ENCODE results near the gene KPNA4.
"Not testable (repeated sequence)": the region's sequence is repeated elsewhere in the genome, so short reads cannot be mapped to it uniquely, and the experiment has no call there.

Gene KPNA4

DNA sequence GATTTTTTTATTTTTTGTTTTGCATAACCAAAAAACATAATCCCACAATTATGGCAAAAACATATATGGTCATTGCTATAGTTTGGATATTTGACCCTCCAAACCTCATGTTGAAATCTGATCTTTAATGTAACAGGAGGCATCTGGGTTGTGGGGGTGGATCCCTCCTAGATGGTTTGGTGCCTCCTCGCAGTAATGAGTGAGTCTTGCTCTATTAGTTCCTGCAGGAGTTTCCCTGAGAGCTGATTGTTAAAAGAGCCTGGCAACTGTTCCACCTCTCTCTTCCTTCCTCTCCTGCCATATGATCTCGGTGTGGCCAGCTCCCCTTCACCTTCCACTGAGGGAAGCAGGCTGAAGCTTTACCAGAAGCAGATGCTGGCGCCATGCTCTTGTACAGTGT, 82.6 kb downstream of the KPNA4 start:
- DNase-seq = no peak

DNA sequence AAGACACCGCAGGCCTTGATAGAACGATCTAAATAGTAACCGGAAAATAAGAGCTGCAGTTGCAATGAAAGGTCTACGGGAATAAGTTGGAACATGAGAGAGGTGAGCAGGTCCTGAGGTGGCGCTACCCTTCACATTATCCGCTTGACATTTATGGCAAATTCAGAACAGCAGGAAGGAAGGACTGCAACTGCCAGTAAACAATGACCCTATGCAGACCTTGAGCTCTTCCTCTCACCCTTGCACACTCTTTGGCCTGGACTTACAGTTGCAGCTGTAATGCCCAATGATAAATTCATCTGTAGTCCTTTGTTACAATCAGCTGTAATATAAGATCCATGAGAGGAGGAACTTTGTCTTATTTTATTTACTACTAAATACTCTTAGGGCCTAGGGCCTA, 83.5 kb downstream of the KPNA4 start:
- DNase-seq = no peak

DNA sequence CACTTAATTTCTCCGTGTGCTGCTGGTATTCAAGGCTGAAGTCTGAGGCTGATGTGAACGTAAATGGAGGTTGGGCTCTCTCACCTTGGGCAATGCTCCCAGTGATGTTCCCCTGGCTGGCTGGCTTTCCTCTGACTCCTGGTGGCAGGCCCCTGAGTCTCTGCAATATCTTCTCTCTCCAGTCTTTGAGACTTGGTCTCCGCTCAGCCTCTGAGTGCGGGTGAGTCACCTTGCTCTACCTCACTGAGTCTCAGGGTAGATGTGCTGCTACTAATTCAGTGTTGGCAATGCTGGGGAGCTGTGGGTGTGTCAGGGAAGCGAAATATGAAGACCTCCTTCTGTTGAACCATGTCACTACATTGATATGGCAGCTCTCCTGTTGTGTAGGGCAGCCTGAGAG, 84.4 kb downstream of the KPNA4 start:
- DNase-seq = no peak

DNA sequence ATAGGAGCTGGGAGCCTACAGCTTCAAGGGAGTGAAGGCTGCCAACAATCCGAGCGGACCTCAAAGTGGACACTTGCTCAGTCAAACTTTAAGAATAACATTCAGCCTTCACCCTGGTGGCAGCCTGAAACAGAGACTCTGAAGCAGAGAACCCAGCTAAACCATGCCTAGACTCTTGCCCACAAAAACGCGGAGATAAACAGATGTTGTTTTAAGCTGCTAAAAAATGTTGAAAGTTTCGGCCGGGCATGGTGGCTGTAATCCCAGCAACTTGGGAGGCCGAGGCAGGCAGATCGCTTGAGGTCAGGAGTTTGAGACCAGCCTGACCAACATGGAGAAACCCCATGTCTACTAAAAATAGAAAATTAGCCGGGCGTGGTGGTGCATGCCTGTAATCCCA, 86.0 kb downstream of the KPNA4 start:
- DNase-seq = no peak

DNA sequence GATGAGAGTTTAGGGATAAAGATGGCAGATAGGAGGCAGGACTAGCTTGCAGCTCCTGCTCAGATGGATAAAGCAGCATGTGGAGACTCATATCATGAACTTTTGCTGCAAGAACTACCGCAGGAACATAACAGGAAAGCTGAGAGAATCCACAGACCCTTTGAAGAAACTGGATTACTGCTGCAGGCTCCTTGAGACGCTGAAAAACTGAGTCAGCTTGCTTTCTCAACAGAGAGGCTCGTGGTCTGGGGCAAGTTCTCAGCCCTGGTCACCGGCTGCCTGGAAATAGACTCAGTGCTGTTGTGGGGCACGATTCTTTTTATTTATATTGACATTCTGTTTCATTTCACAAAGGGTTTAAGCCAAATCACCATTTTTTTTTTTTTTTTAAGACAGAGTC, 87.0 kb downstream of the KPNA4 start:
- DNase-seq = no peak

DNA sequence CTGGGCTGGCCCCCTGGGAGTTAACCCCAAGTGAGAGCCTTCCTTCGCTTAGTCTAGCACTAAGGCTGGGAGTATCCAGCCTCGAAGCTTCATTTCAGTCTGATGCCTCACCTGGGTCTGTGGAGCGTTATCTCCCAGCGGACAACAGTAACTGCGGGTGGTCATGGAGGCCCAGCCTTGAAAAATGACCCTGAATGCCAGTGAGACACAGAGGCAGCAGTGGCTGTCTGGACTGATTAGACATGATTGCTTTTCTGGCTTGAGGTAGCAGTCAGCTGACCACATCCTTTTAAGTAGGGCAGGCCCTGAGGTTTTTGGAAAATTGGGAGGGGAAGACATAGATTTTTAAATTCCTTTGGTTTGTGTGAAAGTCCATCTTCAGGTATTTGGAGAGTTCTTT, 87.6 kb downstream of the KPNA4 start:
- DNase-seq = no peak

DNA sequence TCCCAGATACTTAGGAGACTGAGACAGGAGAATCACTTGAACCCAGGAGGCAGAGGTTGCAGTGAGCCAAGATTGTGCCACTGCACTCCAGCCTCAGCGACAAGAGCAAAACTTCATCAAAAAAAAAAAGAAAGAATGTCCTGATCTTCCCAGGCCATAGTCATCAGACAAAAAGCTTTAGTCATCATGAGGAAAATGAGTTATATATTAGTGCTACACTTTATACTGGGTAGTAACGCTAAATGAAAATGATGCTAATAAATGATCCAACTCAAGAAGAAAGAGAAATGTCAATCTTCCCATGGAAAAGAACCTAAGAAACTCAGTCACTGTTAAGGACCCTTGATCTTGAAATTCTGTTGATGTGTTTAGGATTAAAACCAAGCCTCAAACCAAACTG, 89.5 kb downstream of the KPNA4 start:
- no peak for DNase-seq

DNA sequence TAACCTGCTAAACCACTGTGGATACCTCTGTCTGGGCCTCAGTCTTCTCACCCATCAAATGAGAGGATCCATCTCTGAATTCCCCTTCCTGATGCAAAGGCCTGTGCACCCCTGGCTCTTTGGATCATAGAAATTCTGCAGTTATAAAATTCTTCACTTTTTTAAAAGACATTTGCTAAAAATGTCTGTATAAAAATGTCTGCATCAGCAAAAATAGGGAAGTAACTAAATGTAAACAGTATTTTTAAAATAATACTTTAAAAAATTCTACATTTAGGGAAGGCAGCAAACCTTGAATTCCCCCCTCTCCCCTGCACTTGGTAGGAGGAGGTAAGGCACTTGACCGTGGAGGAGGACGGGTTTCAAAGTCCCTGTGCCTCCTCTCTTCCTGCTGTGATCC, 90.2 kb downstream of the KPNA4 start:
- no peak for DNase-seq

DNA sequence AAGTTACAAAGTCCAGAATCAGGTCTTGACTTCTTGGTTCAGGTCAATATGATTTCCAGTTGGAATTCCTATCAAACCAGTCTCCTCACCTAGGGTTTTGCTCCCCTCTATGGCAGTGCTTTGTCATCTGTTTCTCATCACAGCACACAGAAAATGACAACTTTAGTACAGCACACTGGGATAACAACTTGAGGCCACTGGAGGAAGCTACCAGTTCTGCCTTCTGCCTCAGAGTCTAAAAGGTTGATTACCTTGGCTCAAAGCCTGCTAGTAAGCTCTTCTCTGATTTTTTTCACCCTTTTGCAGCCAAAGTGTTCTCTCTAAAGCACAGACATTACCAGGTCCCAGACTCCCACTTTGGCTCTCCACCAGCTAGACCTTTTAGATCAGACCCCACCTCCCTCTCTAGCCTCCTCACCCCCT, 90.9 kb downstream of the KPNA4 start:
- DNase-seq = no peak

DNA sequence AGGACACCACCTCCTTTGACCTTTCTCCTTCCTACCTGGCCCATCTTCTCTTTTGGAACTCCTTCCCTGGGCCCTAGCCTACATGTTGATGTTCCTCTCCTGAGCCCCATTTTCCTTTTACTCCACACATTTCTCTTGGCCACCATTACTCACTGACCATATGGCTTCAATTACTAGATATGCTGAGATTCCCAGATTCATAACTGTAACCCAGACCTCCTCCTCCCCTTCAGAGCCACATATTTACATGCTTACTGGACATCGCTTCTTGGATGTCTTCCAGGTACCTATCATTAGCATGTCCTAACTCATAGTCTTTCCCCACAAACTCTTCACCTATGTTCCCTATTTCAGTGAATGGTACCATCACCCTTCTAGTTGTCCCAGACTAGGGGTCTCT, 91.4 kb downstream of the KPNA4 start:
- no peak for DNase-seq

DNA sequence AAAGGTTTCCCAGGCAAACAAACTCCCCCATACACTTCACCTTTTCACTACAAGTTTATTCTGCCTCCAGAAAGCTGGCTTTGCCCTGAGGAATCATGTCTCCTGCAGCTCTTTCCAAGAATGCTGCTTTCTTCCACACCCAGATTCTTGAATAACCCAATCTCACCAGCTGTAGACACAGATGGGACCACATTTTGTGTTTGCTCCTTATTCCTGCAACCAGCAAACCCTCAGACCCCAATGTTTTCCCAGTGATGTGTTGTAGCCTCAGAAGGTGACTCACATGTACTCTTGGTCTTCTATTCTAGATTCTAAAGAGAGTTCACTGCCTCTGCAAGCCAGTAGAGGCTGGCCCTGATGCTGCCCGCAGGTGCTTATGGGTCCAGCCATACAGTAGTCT, 92.2 kb downstream of the KPNA4 start:
- DNase-seq = no peak

DNA sequence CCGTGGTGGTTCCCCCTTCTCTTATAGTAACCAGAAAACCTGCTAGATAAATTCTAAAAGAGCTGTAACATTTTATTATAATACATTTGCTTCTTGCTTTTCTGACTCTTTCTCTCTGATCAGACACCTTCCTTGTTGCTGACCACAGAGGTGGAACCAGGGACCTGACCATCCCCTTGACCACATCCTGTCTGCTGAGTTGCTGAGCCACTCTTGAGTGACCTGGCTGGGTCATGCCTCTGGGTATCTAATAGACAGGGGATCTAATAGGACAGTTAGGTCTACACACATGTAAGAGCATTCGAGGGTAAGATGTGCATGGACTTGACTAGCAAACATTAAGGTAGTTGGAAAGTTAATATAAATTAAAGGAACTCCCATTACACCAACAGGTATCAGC, 93.0 kb downstream of the KPNA4 start:
- DNase-seq = no peak

DNA sequence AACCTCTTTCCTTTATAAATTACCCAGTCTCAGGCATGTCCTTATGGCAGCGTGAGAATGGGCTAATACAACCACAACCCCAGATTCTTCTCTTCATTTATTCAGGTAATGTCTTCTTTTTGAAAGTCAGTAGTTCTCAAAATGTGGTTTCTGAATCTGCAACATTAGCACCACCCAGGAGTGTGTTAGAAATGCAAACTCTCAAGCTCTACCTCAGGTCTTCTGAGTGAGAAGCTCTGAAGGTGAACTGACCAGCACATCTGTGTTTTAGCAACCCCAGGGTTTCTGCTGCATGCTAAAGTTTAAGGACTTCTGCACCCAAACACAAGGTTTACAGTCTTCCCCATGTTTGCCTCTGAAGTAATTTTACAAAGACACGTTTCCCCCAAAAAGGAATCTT, 93.5 kb downstream of the KPNA4 start:
- DNase-seq = no peak

DNA sequence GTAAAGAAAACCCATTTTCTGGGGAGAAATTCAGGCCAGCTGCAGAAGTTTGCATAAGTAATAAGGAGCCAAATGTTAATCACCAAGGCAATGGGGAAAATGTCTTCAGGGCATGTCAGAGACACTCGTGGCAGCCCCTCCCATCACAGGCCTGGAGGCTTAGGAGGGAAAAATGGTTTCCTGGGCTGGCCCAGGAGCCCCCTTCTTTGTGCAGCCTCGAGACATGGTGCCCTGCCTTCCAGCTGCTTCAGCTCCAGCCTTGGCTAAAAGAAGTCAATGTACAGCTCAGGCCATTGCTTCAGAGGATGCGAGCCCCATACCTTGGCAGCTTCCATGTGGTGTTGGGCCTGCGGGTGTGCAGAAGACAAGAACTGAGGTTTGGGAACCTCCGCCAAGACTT, 95.2 kb downstream of the KPNA4 start:
- DNase-seq = no peak

DNA sequence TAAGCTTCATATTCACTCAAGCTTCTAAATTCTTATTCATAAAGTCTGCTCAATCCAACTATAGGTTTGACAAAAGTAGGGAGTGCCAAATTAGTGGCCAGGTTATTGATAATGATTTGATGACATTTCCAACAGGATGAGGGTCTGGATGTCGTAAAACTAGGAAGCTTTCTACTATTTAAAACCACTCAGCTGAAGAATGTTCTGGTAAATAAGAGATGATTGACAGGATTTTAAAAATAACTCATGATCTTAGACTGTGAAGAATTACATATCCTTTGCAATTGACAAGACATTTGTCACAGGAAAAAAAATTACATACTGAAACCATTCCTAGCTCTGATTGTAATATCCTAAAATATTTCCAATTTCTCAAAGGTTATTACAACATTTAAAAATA, 100.4 kb downstream of the KPNA4 start:
- DNase-seq = no peak

DNA sequence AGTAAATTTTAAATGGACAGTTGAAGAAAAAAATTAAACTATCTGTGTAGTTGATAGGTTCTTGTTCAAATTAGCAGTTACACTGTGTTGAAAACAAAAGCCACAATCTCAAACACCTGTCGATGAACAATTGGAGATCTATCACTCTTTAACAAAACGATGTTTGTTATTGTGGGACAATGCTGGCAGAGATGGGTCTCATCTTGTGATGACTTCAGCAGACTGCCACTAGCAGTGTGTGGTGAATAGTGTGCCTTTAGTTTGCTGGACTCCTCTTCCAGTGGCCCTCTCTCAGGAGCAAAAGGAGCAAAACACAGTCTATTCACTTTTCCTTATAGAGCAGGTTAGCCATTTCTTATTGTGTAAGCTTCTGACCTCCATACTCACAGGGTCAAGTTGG, 101.0 kb downstream of the KPNA4 start:
- no peak for DNase-seq

DNA sequence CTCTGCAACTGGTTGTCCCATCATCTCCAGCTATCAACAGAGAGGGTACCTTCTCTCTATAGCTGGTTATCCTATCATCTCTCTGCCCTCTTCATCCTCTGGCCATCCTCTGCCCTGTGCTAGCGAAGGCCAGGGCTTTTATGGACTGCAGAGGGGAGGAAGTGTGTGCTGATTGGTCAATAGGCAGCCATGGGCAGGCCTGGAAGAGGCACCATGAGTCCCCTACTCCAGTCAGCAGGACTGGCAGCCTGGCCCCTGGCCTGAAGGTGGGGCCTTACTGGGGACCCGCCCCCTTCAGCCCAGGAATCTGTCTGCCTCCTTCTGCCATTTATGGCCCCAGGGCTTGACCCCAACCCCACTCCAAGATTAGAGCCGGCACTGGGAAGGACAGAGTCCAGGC, 105.3 kb downstream of the KPNA4 start:
- no peak for DNase-seq

DNA sequence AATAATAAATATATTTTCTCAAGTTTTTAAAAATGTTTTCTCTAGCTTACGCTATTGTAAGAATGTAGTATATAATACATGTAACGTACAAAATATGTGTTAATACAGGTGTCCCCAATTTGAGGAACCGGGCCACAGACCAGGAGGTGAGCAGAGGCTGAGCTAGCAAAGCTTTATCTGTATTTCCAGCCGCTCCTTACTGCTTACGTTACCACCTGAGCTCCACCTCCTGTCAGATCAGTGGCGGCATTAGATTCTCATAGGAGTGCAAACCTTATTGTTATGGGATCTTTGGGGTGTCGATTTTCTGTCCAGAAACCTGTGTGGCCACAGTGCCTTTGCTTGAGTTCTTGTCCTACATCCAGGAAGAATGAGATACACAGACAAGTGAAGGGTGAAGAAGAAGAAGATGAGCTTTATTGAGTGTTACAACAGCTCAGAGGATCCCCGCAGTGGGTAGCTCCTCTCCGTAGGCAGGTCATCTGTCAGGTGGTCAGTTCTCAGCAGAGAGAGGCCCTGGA, 105.9 kb downstream of the KPNA4 start:
- no peak for DNase-seq

DNA sequence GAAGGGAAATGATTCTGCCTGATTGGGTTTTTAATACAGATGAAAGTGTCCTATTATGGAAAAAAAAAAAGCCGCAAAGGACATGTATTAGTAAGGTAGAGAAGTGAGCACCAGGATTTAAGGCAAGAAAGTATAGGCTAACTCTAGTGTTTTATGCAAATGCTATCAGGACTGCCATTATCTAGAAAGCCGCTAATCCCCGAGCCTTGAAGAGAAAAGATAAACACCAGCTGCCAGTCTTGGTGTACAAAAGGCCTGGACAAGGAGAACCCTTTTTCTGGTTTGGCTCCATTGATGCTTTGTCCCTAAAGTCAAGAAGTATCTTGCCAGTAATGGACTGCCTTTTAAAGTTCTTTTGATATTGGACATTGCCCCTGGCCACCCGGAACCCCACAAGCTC, 107.2 kb downstream of the KPNA4 start:
- no peak for DNase-seq

DNA sequence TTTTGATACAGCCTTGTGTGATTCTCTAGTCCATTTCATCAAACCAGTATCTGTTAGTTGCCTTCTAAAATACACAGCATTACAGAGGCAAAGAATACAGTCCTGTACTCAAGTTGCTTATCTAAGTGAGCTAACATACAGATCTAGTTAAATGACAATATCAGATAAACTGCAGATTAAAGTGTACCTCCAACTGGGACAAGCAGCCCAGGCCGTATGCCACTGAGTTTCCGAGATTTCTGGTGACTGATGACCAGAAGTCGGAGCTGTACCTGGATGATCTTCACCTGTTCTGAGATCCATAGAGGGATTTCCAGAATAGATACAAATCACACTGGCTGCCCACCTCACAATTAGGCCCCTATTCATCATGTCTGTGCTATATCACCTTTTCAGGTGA, 109.5 kb downstream of the KPNA4 start:
- DNase-seq = no peak

DNA sequence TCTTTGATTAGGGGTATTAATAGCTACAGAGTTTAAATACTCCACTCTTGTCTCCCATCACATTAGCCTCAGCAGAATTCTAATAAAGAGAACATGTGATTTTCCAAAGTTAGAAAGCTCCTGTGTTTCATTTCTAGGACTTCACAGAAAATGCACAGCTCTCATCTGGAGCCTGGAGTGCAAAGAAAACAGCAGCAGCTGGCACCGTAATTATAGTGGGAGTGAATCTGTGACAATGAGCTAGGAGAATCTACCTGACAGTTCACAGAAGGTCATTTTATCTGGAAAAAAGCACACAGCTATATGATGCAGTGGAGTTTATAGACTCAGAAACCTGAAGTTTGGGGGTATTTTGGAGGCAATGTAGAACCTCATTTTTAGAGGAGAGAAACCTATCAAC, 110.4 kb downstream of the KPNA4 start:
- no peak for DNase-seq

DNA sequence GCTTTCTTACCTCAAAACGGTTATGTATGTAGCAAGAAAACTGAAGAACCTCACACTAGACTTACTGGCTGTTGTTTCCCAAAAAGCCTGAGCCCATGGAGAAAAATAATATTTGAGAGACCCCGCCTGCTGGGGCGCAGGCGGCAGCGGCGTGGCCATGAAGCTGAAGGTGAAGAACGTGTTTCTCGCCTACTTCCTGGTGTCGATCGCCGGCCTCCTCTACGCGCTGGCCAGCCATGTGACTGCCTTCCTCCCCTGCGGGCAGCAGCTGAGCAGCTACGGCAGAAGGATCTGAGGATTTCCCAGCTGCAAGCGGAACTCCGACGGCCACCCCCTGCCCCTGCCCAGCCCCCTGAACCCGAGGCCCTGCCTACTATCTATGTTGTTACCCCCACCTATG, 113.1 kb downstream of the KPNA4 start:
- not testable (repeated sequence) for DNase-seq

DNA sequence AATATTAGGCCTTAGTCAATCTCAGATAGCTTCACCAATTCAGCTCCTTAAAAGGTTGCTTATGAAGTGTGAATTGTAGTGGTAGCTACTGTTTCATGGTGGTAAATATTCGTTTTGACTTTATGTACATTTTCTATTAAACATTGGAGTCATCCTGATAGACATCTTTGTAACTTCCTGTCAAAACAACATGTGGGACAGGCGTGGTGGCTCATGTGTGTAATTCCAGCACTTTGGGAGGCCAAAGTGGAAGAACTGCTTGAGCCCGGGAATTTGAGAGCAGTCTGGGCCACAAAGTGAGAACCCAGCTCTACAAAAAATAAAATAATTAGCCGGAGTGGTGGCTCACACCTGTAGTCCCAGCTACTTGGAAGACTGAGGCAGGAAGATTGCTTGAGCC, 113.8 kb downstream of the KPNA4 start:
- no peak for DNase-seq

DNA sequence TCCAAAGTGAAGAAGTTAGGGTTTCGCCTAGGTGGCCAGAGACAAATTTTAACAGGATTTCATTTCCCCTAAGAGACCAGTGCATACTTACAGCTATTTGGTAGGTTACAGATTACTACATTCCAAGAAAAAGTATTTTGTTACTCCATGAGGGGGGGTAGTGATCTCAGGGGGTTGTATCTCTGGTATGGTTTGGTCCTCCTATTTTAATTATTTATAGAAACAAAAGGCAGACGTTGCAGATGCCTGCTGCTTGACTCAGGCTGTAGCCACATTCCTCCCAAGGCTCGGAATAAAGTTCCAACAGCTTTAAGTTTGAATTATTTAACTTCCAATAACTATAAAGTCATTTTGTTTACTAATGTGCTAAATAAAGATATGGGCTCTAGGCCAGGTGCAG, 114.5 kb downstream of the KPNA4 start:
- no peak for DNase-seq

DNA sequence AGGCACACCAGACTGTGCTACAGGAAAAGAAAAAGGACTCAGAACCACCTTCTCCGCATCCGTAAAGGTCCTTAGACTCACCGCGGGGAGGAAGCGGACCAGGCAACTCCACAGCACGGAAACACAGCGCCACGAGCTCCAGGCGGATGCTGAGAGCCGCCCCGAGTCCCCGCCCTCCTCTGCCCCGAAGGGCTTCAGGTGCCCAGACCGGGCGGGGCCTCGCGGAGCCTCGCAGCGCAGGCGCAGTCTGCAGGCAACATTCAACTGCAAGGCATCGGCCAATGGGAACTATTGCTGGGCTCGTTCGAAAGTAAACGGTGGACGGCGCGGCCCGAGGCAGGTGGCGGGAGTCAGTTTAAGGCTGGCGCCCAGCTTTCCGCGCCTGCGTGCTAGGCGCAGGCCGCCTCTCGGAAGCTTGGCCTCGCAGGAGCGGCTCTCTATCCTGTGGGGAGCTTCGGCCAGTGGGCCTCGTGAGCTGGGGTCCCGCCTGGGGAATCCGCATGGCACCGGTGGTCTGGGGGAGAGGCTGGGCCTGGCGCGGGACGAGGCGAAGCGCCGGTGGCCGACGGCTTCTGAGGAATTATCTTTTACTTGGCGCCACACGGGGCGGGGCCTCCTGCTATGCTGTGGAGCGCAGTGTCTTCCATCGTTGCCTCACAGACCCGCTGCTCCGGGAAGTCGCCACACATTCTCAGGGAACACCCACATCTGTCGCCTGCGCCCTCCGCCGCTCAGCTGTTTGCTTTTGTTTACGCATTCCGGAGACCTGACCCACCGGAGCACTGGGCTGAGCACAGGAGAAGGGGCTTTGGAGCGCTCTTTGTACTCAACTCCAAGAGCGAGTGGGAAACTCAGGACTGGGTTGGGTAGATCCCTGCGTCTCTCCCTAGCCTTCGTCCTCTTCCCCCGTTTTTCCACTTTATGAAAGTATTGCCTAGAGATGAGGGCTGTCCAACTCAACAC, 115.5 kb downstream of the KPNA4 start, which contains the start of gene TRIM59:
Gene TRIM59 (minus strand): TSS at position 151 of the 963 bp plus-strand sequence. CDS start 10,603 bp downstream, outside the sequence.
- DNase-seq = peak; percentile 94

Measured in NCI-H2029 (cell line).